Type B pancreatic cell (in vitro differentiated cells): ENCODE results near the gene DBP. TPM values are rescaled to one million over a fixed set of nuclear protein-coding genes. Genes with fewer than 3 reads are reported as not detected.

Source experiments
- DNase-seq: peaks from one replicate; pipeline ENCODE4 v3.0.0; 2021; ENCODE audit warnings: mixed read lengths; ENCODE audit not compliant: unreplicated experiment; ENCODE audit errors: extremely low spot score
- H3K27ac Mint-ChIP-seq: 2 replicates; pipeline ENCODE4 v1.8.0; 2021; ENCODE audit warnings: mild to moderate bottlenecking, mixed read lengths
- H3K27me3 Mint-ChIP-seq: 2 replicates; pipeline ENCODE4 v1.8.0; 2021; ENCODE audit warnings: mixed read lengths
- H3K36me3 Mint-ChIP-seq: 2 replicates; pipeline ENCODE4 v1.8.0; 2021; ENCODE audit warnings: mixed read lengths
- H3K4me1 Mint-ChIP-seq: one replicate; pipeline ENCODE4 v1.8.0; 2021; ENCODE audit warnings: mixed read lengths; ENCODE audit not compliant: unreplicated experiment
- H3K4me3 Mint-ChIP-seq: 2 replicates; pipeline ENCODE4 v1.8.0; 2021; ENCODE audit warnings: mild to moderate bottlenecking, mixed read lengths
- H3K9me3 Mint-ChIP-seq: 2 replicates; pipeline ENCODE4 v1.8.0; 2021; ENCODE audit warnings: mixed read lengths
- CTCF ChIP-seq: fragments of 200-600 bp; sonication (generic); conservative IDR thresholded peaks from 2 replicates; pipeline ENCODE4 v1.5.0; 2021; ENCODE audit warnings: antibody characterized with exemption, mild to moderate bottlenecking
- total RNA-seq: library from RNA; stranded (reverse); gene quantifications from 2 replicates; pipeline ENCODE4 v1.2.1, GENCODE V29; 2021; ENCODE audit warnings: low replicate concordance

The DBP gene
- total RNA-seq, 1 donor from 2014 or later, result 31.5 TPM

GRCh38 chr19:48646722-48647216 is 9.6 kb upstream of the DBP start:
- Mint-ChIP-seq H3K4me1 (peaks cover 19% of the 10 kb centered on the region), H3K27ac (no peak overlapping the region), H3K27me3 (no peaks in the 10 kb centered on the region), H3K36me3 (no peaks in the 10 kb centered on the region), H3K9me3 (no peaks in the 10 kb centered on the region), H3K4me3 (peak overlapping the region; percentile 50)
- no peak for TF ChIP-seq CTCF
- DNase-seq, result no peak

- H3K4me3 Mint-ChIP-seq, result peak within 1 kb of the TSS; percentile 97
- peak; percentile 95 for DNase-seq
- peak; percentile 87 for TF ChIP-seq CTCF
- H3K27ac Mint-ChIP-seq, result peak within 1 kb of the TSS; percentile 72
- no peaks in the 10 kb centered on the region for H3K36me3 Mint-ChIP-seq
- H3K9me3 Mint-ChIP-seq, result no peaks in the 10 kb centered on the region
- H3K4me1 Mint-ChIP-seq, result peaks cover 19% of the 10 kb centered on the region
- no peaks in the 10 kb centered on the region for H3K27me3 Mint-ChIP-seq
Observed at GRCh38 chr19:48646001-48646721, 9.0 kb upstream of the DBP start, which contains the start of gene CA11. CA11 (minus strand) TSS chr19:48646187; CDS start chr19:48645632, 555 bp downstream.

- Mint-ChIP-seq H3K36me3 (no peaks in the 10 kb centered on the region), H3K27me3 (no peaks in the 10 kb centered on the region), H3K4me1 (peaks cover 19% of the 10 kb centered on the region), H3K27ac (peak overlapping the region; percentile 72), H3K4me3 (peak overlapping the region; percentile 97), H3K9me3 (no peaks in the 10 kb centered on the region)
- no peak for TF ChIP-seq CTCF
- no peak for DNase-seq
Observed at GRCh38 chr19:48645620-48646000, 8.4 kb upstream of the DBP start.

- H3K36me3 Mint-ChIP-seq, result no peaks in the 10 kb centered on the region
- no peak for TF ChIP-seq CTCF
- no peaks in the 10 kb centered on the region for H3K9me3 Mint-ChIP-seq
- H3K27ac Mint-ChIP-seq, result peak overlapping the region; percentile 72
- H3K4me1 Mint-ChIP-seq, result peaks cover 19% of the 10 kb centered on the region
- H3K4me3 Mint-ChIP-seq, result peak overlapping the region; percentile 97
- H3K27me3 Mint-ChIP-seq, result no peaks in the 10 kb centered on the region
- DNase-seq, result peak; percentile 76
Observed at GRCh38 chr19:48644839-48645619, 7.8 kb upstream of the DBP start.

- Mint-ChIP-seq H3K27ac (peak overlapping the region; percentile 50), H3K9me3 (no peaks in the 10 kb centered on the region), H3K4me3 (peak overlapping the region; percentile 97), H3K36me3 (no peaks in the 10 kb centered on the region), H3K4me1 (peaks cover 19% of the 10 kb centered on the region), H3K27me3 (no peaks in the 10 kb centered on the region)
- no peak for DNase-seq
- TF ChIP-seq CTCF, result no peak
Observed at GRCh38 chr19:48644355-48644754, 7.2 kb upstream of the DBP start.
